ENCODE measurements around the gene DHX40.
"Not testable (repeated sequence)": the region's sequence is repeated elsewhere in the genome, so short reads cannot be mapped to it uniquely, and the experiment has no call there.

GRCh38 chr17:59656624-59657023, 91.2 kb downstream of the DHX40 start:
- TF ChIP-seq, protein P1, sequence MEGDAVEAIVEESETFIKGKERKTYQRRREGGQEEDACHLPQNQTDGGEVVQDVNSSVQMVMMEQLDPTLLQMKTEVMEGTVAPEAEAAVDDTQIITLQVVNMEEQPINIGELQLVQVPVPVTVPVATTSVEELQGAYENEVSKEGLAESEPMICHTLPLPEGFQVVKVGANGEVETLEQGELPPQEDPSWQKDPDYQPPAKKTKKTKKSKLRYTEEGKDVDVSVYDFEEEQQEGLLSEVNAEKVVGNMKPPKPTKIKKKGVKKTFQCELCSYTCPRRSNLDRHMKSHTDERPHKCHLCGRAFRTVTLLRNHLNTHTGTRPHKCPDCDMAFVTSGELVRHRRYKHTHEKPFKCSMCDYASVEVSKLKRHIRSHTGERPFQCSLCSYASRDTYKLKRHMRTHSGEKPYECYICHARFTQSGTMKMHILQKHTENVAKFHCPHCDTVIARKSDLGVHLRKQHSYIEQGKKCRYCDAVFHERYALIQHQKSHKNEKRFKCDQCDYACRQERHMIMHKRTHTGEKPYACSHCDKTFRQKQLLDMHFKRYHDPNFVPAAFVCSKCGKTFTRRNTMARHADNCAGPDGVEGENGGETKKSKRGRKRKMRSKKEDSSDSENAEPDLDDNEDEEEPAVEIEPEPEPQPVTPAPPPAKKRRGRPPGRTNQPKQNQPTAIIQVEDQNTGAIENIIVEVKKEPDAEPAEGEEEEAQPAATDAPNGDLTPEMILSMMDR (IDR thresholded peaks at IDR 0.05; ENCODE audit: low read length), result not testable (repeated sequence)
- TF ChIP-seq EZH2phosphoT487 (IDR thresholded peaks at IDR 0.05; ENCODE audit: low read length); EZH2 (optimal IDR thresholded peaks at IDR 0.05; ENCODE audit: low read depth, low read length): not testable (repeated sequence)
